K562 (cell line): ENCODE data around the gene CHMP4B. TPM values are rescaled to one million over a fixed set of nuclear protein-coding genes. Genes with fewer than 3 reads are reported as not detected.

ENCODE experiments used
- ATAC-seq: fragments of 200-7000 bp; cut with Tn5 transposase; 3 replicates; pipeline ENCODE4 v1.9.1; 2020; ENCODE audit warnings: moderate library complexity
- BruUV-seq: library from RNA; stranded (reverse); fragments of 400-500 nt; replicated peaks from 2 replicates; lab custom pipeline; 2021; lab: Mats Ljungman, UMichigan
- CTCF ChIA-PET: fragments of 300-600 bp; formaldehyde crosslinking; extraction: SDS; loops from one replicate; lab custom pipeline; 2021; ENCODE audit warnings: low intra/inter-chr PET ratio; lab: Yijun Ruan, JAX
- POLR2A ChIA-PET: fragments of 300-600, 350-650 bp; sonication (Branson Sonifier 250); formaldehyde crosslinking; extraction: SDS; loops from one replicate; lab custom pipeline; 2021; ENCODE audit warnings: antibody characterized with exemption, inconsistent platforms; lab: Yijun Ruan, JAX
- DNase-seq, 4 experiments: peaks; one replicate each; pipeline versions ENCODE4 v3.0.0 to v3.0.0-alpha.2; 2011 to 2018; ENCODE audit warnings: low spot score in 3 of 4, mixed read lengths in 3 of 4; ENCODE audit errors: extremely low read depth in 1 of 4
- FAIRE-seq: peaks from 2 replicates; lab custom pipeline; 2011; peaks lifted over from hg19 to GRCh38; lab: Jason Lieb, UNC
- H2AFZ ChIP-seq: 2 replicates; pipeline ENCODE4 v1.6.0; 2011; ENCODE audit warnings: low read depth, low read length, control low read depth, inconsistent platforms
- H3K27ac ChIP-seq: fragments of 200-600 bp; 3 replicates; pipeline ENCODE4 v1.8.0; 2011; ENCODE audit warnings: low read depth, mild to moderate bottlenecking, control low read depth, inconsistent platforms, low read length, moderate library complexity, mixed read lengths; ENCODE audit errors: extremely low read depth
- H3K27me3 ChIP-seq, 2 experiments: fragments of 300-600 bp in 1 of 2; 2 replicates in 1 of 2; 3 replicates in 1 of 2; pipeline versions ENCODE4 v1.6.0 to v1.8.0; 2011; ENCODE audit warnings: inconsistent platforms in 2 of 2, low read length in 2 of 2, mild to moderate bottlenecking in 1 of 2, mixed read lengths in 1 of 2, moderate library complexity in 1 of 2; ENCODE audit not compliant: control insufficient read depth in 2 of 2, insufficient read depth in 2 of 2
- H3K36me3 ChIP-seq: fragments of 300-600 bp; 3 replicates; pipeline ENCODE4 v1.8.0; 2011; ENCODE audit warnings: mild to moderate bottlenecking, low read length, inconsistent platforms; ENCODE audit not compliant: control insufficient read depth, insufficient read depth
- H3K4me1 ChIP-seq, 2 experiments: fragments of 200-600 bp in 1 of 2; replicated peaks in 1 of 2; 2 replicates in 1 of 2; 3 replicates in 1 of 2; pipeline versions ENCODE4 v1.5.1 to v1.8.0; 2011; ENCODE audit warnings: inconsistent platforms in 2 of 2, low read length in 2 of 2, mild to moderate bottlenecking in 1 of 2, mixed read lengths in 1 of 2, moderate library complexity in 1 of 2; ENCODE audit not compliant: control insufficient read depth in 2 of 2, insufficient read depth in 2 of 2
- H3K4me2 ChIP-seq: 2 replicates; pipeline ENCODE4 v1.6.1; 2011; ENCODE audit warnings: low read length, control low read depth, inconsistent platforms, mixed read lengths; ENCODE audit not compliant: insufficient read depth
- H3K4me3 ChIP-seq: fragments of 200-600 bp; sonication (generic), shearing (Covaris generic); 2 replicates; pipeline ENCODE4 v1.5.1; 2016; ENCODE audit warnings: control low read depth, inconsistent platforms
- H3K79me2 ChIP-seq: fragments of 200-600 bp; 3 replicates; pipeline ENCODE4 v1.8.0; 2011; ENCODE audit warnings: low read length, inconsistent platforms; ENCODE audit not compliant: control insufficient read depth, insufficient read depth
- H3K9ac ChIP-seq, 2 experiments: 2 replicates each; pipeline versions ENCODE4 v1.6.0 to v1.6.1; 2011; ENCODE audit warnings: low read depth in 2 of 2, low read length in 2 of 2, control low read depth in 1 of 2, inconsistent platforms in 1 of 2, mild to moderate bottlenecking in 1 of 2, mixed read lengths in 1 of 2; ENCODE audit not compliant: insufficient read depth in 1 of 2
- H3K9me1 ChIP-seq: one replicate; pipeline ENCODE4 v1.6.0; 2011; ENCODE audit warnings: inconsistent platforms, mild to moderate bottlenecking, low read length, moderate library complexity; ENCODE audit not compliant: control insufficient read depth, insufficient read depth
- H3K9me3 ChIP-seq: replicated peaks from 2 replicates; pipeline ENCODE4 v1.5.1; 2011; ENCODE audit warnings: low read depth, low read length, inconsistent platforms; ENCODE audit not compliant: control insufficient read depth, insufficient read depth
- H4K20me1 ChIP-seq: replicated peaks from 2 replicates; pipeline ENCODE4 v1.6.1; 2011; ENCODE audit warnings: low read length, inconsistent platforms, mixed read lengths; ENCODE audit not compliant: control insufficient read depth, insufficient read depth
- BHLHE40 ChIP-seq: IDR thresholded peaks from 2 replicates; pipeline ENCODE4 v1.6.1; 2011; ENCODE audit warnings: low read length, improper control_type of control experiment
- CHD4 ChIP-seq: fragments of 200-600 bp; sonication (generic); IDR thresholded peaks from 3 replicates; pipeline ENCODE4 v1.6.1; 2012; ENCODE audit warnings: low read depth, mild to moderate bottlenecking, mixed read lengths, low read length, inconsistent platforms; ENCODE audit not compliant: insufficient read depth, insufficient replicate concordance, poor library complexity, severe bottlenecking
- ELK3 ChIP-seq: fragments of 450-650 bp; formaldehyde crosslinking; IDR thresholded peaks from 2 replicates; pipeline ENCODE4 v1.4.0; 2020; ENCODE audit warnings: mild to moderate bottlenecking
- KAT2B ChIP-seq: IDR thresholded peaks from one replicate; pipeline ENCODE4 v1.6.1; 2012; ENCODE audit warnings: low read depth, mild to moderate bottlenecking, control low read depth, inconsistent platforms, low read length, moderate library complexity
- KLF16 ChIP-seq: IDR thresholded peaks from 2 replicates; pipeline ENCODE4 v1.6.1; 2016; ENCODE audit warnings: antibody characterized with exemption
- MITF ChIP-seq: IDR thresholded peaks from 2 replicates; pipeline ENCODE4 v1.6.1; 2014; ENCODE audit warnings: antibody characterized with exemption
- RBM34 ChIP-seq: fragments of 200-400 bp; formaldehyde crosslinking; IDR thresholded peaks from 2 replicates; pipeline ENCODE4 v1.6.1; 2018; ENCODE audit warnings: low read length, borderline replicate concordance; ENCODE audit not compliant: insufficient read depth
- SAFB2 ChIP-seq: fragments of 200-400 bp; formaldehyde crosslinking; IDR thresholded peaks from 2 replicates; pipeline ENCODE4 v1.6.1; 2018; ENCODE audit warnings: borderline replicate concordance, low read length, low read depth, moderate library complexity; ENCODE audit not compliant: severe bottlenecking
- ZC3H11A ChIP-seq: IDR thresholded peaks from 2 replicates; pipeline ENCODE4 v1.6.1; 2012; ENCODE audit warnings: low read depth, low read length, improper control_type of control experiment
- ZFP36 ChIP-seq: fragments of 150-350 bp; IDR thresholded peaks from 2 replicates; pipeline ENCODE4 v1.6.1; 2018; ENCODE audit warnings: low read length, low read depth; ENCODE audit not compliant: partially characterized antibody
- ZFX ChIP-seq: sonication (generic); formaldehyde crosslinking; IDR thresholded peaks from 2 replicates; pipeline ENCODE4 v1.8.0; 2022; ENCODE audit warnings: mild to moderate bottlenecking, missing genetic modification reagents, moderate library complexity
- ZNF143 ChIP-seq: sonication (generic); formaldehyde crosslinking; IDR thresholded peaks from 2 replicates; pipeline ENCODE4 v1.9.0; 2022; ENCODE audit warnings: mild to moderate bottlenecking, missing genetic modification reagents
- ZNF24 ChIP-seq: fragments of 450-650 bp; IDR thresholded peaks from 2 replicates; pipeline ENCODE4 v1.6.1; 2016
- ZNF830 ChIP-seq: fragments of 250-450 bp; sonication (Bioruptor Pico); IDR thresholded peaks from 2 replicates; pipeline ENCODE4 v1.5.0; 2021; ENCODE audit warnings: mild to moderate bottlenecking
- WGBS: fragments of 100-300 bp; shearing (Covaris generic); methylation state at CpG from one replicate; pipeline ENCODE4 v1.1.6; 2016; ENCODE audit warnings: low coverage, mixed read lengths; ENCODE audit not compliant: insufficient coverage; ENCODE audit errors: missing lambda C conversion rate; 5-methylcytosine and 5-hydroxymethylcytosine counted together
- in situ Hi-C: fragments of 300-500 bp; cut with MboI; formaldehyde crosslinking; loops from 4 replicates; pipeline ENCODE4 v1.15.0; 2018; ENCODE audit warnings: inconsistent platforms, mixed read lengths
- intact Hi-C: fragments of 100-400 bp; cut with micrococcal nuclease; formaldehyde crosslinking; loops from 2 replicates; pipeline ENCODE4 v1.14.2; 2022
- polyA plus RNA-seq, 8 experiments: library from polyadenylated mRNA; depleted of rRNA in 4 of 8; stranded (reverse) in 5 of 8; unstranded in 3 of 8; fragments of >200 nt; fragmentation: Nextera tagmentation in 2 of 8; fragmentation: Illumina TruSeq in 1 of 8; extraction: Ambion mirVana in 2 of 8; extraction: Trizol in 1 of 8; gene quantifications; 2 replicates each; pipeline versions ENCODE4 v1.2.1 to v1.2.3, GENCODE V29; 2011 to 2014; ENCODE audit warnings: inconsistent platforms in 1 of 8, missing spikeins in 1 of 8
- total RNA-seq, 7 experiments: library from RNA; depleted of rRNA in 6 of 7; stranded (reverse); fragments of >200 nt in 6 of 7; fragmentation: Illumina TruSeq in 2 of 7; extraction: Trizol in 2 of 7; gene quantifications; 2 replicates each; pipeline versions ENCODE4 v1.2.1 to v1.2.3, GENCODE V29; 2011 to 2021; ENCODE audit warnings: low replicate concordance in 1 of 7

CHMP4B gene
- total and polyA plus RNA-seq, 9 of the 15 experiments (the other 6 are each of a cell fraction or from before 2014, with no cell fraction given): 1.8 to 64.7 (median 31.8) TPM

GRCh38 chr20:33817411-33817810 lies 6.3 kb downstream of the CHMP4B start:
- 88% methylated on average over 5 of the region's 5 CpGs for WGBS
- H3K27me3 ChIP-seq: no peaks in the 10 kb centered on the region
- H3K36me3 ChIP-seq: peaks cover 10% of the 10 kb centered on the region; the same call in 2 of the 3 replicates
- in situ Hi-C loops (no loop called here), intact Hi-C loops (no loop called here)
- H3K9me1 ChIP-seq: peaks cover 3% of the 10 kb centered on the region
- no peak for FAIRE-seq
- no peak overlapping the region for H3K4me2 ChIP-seq
- no peak overlapping the region for H2AFZ ChIP-seq
- no peak for ATAC-seq
- peaks cover 24% of the 10 kb centered on the region for H4K20me1 ChIP-seq
- H3K27ac ChIP-seq: no peak overlapping the region
- no TSS peak for BruUV-seq
- no peak overlapping the region for H3K4me3 ChIP-seq
- peaks cover 2 to 18% of the 10 kb centered on the region in 2 experiments; a peak in 4 of 5 replicates for H3K4me1 ChIP-seq
- CTCF ChIA-PET: no interaction called here
- no peak for DNase-seq
- H3K9ac ChIP-seq: no peak overlapping the region
- peaks cover 84% of the 10 kb centered on the region for H3K79me2 ChIP-seq
- no peak for TF ChIP-seq SAFB2
- TF ChIP-seq ZC3H11A: no peak
- no peak for TF ChIP-seq ZFX (CRISPR knock-in tag)
- TF ChIP-seq ZNF24: no peak
- no peak for TF ChIP-seq KLF16
- no peak for TF ChIP-seq ZNF830 (CRISPR knock-in tag)
- TF ChIP-seq CHD4: no peak
- no peak for TF ChIP-seq KAT2B
- TF ChIP-seq ELK3 (CRISPR knock-in tag): no peak
- TF ChIP-seq ZNF143 (CRISPR knock-in tag): no peak
- no peak for TF ChIP-seq MITF
- TF ChIP-seq ZFP36: no peak
- TF ChIP-seq BHLHE40: no peak
- TF ChIP-seq RBM34: no peak
- no peaks in the 10 kb centered on the region for H3K9me3 ChIP-seq
- POLR2A ChIA-PET: interaction anchor here (1.6 to 2.7 kb wide), 2 partner anchors 12 to 22 kb away, joined by 3 to 9 read pairs; no protein-coding TSS in a partner anchor
